Neural progenitor cell (in vitro differentiated cells): ENCODE data around the gene ZFP90.

Experiments
- EZH2 ChIP-seq: fragments of 200-600 bp; sonication (generic); IDR thresholded peaks from 2 replicates; pipeline ENCODE4 v1.6.1; 2017; ENCODE audit warnings: antibody characterized with exemption, mild to moderate bottlenecking, moderate library complexity
- EZH2phosphoT487 ChIP-seq: fragments of 200-600 bp; sonication (generic); IDR thresholded peaks from 2 replicates; pipeline ENCODE4 v1.6.1; 2017; ENCODE audit warnings: antibody characterized with exemption
- TF ChIP-seq, protein P1 (sequence below): fragments of 200-600 bp; sonication (generic); IDR thresholded peaks from 2 replicates; pipeline ENCODE4 v1.5.1; 2017; ENCODE audit warnings: antibody characterized with exemption, mild to moderate bottlenecking

DNA sequence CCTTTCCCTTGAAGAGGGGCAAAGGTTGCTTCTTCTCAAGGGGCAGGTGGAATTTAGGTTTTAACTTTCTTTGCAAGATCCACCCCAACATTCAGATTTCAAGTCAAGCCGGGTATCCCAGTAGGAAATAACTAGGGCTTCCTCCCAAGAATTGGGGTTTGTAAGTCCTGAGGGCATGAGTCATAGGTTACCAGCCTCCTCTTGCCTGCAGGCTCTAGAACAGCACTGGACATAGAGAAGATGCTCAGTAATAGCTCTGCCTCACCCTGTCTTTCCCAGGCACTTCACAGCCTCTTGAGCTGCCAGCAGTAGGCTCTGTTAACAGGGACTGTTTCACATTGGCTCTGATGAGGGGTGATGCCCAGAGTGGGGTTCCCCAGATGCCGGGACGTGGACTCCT is 35.8 kb upstream of the ZFP90 start:
- TF ChIP-seq EZH2 (no peak), EZH2phosphoT487 (no peak)
- TF ChIP-seq, protein P1, sequence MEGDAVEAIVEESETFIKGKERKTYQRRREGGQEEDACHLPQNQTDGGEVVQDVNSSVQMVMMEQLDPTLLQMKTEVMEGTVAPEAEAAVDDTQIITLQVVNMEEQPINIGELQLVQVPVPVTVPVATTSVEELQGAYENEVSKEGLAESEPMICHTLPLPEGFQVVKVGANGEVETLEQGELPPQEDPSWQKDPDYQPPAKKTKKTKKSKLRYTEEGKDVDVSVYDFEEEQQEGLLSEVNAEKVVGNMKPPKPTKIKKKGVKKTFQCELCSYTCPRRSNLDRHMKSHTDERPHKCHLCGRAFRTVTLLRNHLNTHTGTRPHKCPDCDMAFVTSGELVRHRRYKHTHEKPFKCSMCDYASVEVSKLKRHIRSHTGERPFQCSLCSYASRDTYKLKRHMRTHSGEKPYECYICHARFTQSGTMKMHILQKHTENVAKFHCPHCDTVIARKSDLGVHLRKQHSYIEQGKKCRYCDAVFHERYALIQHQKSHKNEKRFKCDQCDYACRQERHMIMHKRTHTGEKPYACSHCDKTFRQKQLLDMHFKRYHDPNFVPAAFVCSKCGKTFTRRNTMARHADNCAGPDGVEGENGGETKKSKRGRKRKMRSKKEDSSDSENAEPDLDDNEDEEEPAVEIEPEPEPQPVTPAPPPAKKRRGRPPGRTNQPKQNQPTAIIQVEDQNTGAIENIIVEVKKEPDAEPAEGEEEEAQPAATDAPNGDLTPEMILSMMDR = no peak
